DMS 273 treated with DMSO at 0.1 percent for 48 hours (cell line): ENCODE results near the gene SCAMP4.
"Not testable (repeated sequence)": the region's sequence is repeated elsewhere in the genome, so short reads cannot be mapped to it uniquely, and the experiment has no call there.

Source experiments
- DNase-seq: peaks from one replicate; lab custom pipeline; 2025; lab: John Stamatoyannopoulos, UW

The SCAMP4 gene

GRCh38 chr19:1866693-1867348 is 38.4 kb upstream of the SCAMP4 start:
- no peak for DNase-seq

DNA sequence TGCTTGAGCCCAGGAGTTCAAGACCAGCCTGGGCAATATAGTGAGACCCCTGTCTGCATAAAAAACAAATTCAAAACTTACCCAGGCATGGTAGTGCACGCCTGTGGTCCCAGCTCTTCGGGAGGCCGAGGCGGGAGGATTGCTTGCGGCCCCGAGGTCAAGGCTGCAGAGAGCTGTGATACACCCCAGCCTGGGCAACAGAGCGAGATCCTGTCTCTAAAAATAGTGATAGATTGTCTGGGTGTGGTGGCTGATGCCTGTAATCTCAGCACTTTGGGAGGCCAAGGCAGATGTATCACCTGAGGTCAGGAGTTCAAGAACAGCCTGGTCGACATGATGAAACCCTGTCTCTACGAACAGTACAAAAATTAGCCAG is 37.9 kb upstream of the SCAMP4 start:
- no peak for DNase-seq

DNA sequence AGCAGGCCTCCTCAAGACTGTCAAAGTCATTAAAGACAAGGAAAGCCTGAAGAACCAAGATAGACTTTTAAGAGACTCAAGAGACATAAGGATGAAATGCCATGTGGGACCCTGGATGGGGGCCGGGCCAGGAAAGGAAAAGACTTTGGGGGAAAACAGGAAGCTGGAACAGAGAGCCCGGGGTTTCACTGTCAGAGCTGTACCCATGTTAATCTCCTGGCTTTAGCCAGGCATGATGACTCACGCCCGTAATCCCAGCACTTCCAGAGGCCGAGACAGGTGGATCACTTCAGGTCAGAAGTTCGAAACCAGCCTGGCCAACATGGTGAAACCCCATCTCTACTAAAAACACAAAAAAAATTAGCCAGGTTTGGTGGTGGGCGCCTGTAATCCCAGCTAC is 36.2 kb upstream of the SCAMP4 start:
- DNase-seq: no peak

DNA sequence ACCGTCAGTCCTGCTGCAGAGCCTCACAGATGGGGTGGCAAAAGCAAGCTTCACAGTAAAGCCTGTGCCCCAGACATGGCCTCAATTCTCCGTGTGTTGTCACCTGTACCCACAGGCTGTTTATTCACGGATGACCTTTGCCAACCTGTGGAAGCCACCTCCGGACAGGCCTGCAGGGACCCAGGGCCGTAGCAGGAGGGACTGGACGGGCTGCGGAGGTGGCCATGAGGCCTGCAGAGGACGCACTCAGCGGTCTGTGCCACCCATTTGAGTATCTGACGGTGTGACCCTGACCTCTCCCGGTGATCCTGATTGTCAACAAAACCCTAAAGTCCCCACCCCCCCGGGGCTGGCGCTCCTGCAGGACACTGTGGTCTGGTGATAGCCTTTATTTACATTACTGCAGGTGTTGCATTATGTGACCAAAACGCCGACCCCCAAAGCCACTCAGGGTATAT is 34.0 kb upstream of the SCAMP4 start:
- no peak for DNase-seq

DNA sequence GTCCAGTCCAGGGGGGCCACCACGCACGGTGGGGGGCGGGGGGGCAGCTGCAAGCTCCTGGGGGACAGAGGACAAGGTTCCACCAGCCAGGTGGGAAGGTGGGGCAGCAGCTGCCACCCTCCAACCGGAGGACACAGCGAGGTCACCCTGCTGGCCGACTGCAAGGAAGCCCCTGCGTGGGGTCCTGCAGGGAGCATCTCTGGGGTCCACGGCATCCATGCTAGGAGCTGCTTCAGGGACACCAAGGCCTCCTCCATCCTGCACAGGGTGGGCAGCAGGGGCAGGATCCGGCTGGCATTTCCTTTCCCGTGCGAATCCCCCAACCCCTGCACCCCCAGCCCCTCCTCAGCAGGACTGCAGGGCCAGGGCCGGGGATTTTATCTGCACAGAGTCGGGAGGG is 33.6 kb upstream of the SCAMP4 start:
- DNase-seq: no peak

GRCh38 chr19:1872807-1873523 is 32.2 kb upstream of the SCAMP4 start:
- DNase-seq: no peak

GRCh38 chr19:1873524-1874473 is 31.4 kb upstream of the SCAMP4 start:
- no peak for DNase-seq

DNA sequence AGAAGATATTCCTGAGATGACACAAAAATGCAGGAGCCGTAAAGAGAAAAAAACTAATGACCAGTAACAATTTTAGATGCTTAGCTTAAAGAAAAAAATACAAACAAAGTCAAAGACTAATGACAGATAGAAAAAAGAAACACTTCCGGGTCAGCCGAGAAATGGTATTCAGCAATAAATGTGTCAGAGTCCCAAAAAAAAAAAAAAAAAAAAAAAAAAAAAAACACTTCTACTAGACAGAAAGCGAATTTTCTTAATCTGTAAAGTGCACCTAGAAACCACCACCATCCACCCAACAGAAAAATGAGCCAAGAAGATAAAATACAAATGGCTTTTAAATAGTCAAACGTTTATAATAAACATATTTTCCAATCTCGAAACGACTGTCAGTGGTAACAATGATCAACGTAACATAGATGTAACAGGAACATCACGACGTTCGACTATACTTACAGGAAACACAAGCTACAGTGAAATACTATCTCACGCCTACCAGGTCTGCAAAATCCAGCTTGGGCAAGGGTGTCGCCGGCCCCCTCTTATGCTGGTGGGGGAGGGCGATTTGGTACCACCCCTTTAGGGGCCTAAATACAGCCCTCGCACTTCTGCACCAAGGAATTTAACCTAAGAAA is 30.5 kb upstream of the SCAMP4 start:
- DNase-seq: no peak

GRCh38 chr19:1875265-1875645 is 29.9 kb upstream of the SCAMP4 start:
- DNase-seq: not testable (repeated sequence)

DNA sequence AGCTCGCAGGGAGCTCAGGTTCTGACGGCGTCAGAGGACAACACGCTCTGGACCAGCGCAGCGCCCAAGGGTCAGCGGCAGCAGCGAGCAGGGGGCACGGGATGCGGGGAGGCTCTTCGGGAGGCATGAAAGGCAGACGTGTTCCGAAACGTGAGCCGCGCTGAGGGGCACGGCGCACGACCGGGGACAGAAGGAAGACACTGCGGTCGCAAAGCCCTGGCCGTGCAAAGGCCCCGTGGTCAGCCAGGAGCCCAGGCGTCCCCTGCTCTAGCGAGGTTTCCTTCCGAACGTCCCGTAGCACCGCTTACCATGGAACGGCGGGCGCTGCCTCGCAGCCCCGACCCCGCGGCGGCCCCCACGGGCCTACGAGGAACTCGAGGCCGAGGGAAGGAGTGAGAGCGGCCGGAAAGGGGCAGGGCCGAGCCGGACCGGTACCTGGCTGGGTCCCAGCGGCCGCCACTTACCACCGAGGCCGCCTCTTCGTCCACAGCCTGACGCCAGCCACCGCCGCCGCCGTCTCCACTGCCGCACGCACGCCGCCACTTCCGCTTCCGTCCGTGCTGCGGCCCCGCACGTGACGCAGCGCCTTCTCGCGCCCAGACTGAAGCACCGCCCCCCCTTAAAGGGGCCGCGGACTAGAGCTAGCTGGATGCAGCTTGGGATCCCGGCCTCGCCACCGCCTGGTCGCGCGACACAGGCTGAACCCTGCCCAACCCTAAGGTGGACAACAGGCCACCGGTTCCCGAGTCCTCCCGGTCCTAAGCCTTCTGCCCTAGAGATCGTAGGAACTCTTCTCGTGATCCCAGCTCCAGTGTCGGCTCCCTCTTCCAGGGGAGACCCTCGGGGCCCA is 29.3 kb upstream of the SCAMP4 start:
- DNase-seq: peak; percentile 69

DNA sequence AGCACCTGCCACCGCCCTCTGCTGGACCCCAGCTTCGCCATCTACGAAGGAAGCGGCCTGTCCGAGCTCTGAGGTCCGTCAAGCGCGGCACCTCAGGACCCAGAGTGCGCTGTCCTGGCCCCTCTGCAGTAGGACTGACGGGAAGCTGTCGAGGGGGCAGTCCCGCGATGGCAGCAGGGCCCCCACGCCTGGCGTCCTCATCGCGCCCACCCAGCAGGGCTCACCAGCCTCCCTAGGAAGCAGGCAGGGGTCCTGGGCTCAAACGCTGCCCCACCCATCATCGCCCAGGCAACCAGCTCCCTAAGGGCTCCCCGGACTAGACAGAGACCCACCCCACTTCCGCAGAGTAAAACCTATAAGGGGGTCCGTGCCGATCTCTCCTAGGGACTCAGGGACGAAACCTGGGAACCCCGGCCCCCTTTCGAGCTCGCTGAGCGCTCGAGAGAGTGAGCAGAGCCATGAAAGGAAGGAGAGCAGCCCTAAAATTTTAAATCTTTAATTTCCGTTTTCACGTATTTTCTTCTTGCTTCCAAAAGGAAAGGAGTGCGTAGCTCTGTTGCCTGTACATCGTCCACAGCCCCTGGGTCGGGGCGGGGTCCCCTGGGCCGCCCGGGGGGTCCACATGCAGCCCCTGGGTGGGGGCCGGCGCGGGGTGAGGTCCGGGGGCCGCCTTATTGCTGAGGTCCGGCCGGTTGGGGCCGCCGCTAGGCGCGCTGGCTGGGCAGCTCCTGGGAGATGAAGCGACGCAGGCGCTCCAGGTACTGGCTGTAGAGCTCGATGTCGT is 28.5 kb upstream of the SCAMP4 start:
- not testable (repeated sequence) for DNase-seq

GRCh38 chr19:1877280-1877660 is 27.9 kb upstream of the SCAMP4 start:
- not testable (repeated sequence) for DNase-seq

- not testable (repeated sequence) for DNase-seq
These were observed 26.6 kb upstream of the SCAMP4 start for GRCh38 chr19:1878583-1878982.

GRCh38 chr19:1879982-1880381 is 25.2 kb upstream of the SCAMP4 start:
- DNase-seq: not testable (repeated sequence)

DNA sequence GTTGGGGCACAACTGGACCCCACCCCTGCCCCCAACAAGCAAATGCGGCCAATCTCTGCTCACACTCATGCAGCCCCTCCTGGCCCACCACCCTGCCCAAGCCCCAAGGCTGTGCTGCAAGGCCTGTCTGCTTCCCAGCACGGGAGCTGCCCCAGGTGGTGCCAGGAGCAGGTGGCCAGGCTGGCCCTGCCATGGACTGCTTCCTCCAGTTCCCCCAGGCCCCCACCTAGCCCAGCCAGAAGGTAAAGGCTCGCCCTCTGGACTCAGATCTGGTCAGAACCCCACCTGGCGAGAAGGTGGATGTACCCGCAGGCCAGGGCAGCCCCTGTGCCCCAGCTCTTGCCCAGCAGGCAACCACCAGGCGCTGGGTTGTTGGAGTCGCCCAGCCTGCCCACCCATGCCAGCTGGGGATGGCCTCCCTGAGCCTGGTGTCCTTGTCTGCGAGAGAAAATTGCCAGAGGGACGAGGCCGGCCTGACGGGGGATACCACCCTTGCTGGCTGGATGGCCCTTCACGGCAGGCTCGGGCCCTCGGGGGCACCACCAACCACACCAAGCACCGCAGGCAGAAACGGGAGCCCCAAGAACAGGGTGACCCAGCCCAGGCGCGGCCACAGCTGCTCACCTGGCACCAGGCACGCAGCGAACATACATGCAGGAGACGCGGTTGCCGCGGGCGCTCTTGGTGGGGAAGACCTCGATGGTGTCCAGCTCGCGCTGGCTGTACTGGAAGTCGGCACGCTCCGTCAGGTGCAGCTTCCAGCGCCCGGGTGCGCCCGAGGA is 24.4 kb upstream of the SCAMP4 start:
- DNase-seq: no peak

- DNase-seq: not testable (repeated sequence)
These were observed 23.7 kb upstream of the SCAMP4 start for GRCh38 chr19:1881393-1882088.

DNA sequence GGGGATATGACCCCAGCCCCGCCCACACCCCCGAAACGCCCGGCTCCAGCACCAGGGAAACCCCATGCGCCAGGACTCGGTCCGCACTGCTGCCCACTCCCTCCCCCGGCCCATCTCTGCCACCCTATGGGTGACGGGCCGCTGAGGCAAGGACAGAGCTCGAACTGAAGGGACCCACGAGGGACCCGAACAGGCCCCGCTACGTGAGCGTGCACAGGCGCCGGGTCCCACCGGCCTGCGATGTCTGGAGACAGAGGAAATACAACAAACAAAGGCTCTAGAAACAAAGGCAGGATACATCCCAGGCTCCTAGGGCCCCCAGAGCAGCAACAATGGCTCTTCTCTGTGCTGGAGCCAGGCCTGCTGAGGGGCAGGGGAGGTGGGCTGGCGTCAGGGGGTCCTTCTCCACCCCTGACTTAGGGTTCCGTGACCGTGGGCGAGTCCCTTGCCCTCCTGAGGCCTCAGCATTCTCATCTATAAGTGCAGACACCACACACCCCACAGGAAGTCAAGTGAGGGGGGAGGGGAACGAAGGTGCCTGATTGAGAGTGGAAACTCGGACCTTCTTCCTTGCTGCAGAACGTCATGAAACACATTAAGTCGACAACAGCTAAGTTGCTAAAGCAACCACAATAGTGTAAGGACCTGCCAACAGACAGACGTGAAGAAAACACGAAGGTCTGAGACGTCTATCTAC is 23.0 kb upstream of the SCAMP4 start:
- no peak for DNase-seq
